ENCODE results near the gene S100A2. TPM values are rescaled to one million over a fixed set of nuclear protein-coding genes. Genes with fewer than 3 reads are reported as not detected.
A peak's percentile ranks its signal among the peaks of the same experiment; 100 is the strongest.

Gene S100A2
- total and polyA plus RNA-seq, 2 of the 13 experiments (the other 11 are each of a cell fraction or from before 2014, with no cell fraction given): 1.2 TPM

DNA sequence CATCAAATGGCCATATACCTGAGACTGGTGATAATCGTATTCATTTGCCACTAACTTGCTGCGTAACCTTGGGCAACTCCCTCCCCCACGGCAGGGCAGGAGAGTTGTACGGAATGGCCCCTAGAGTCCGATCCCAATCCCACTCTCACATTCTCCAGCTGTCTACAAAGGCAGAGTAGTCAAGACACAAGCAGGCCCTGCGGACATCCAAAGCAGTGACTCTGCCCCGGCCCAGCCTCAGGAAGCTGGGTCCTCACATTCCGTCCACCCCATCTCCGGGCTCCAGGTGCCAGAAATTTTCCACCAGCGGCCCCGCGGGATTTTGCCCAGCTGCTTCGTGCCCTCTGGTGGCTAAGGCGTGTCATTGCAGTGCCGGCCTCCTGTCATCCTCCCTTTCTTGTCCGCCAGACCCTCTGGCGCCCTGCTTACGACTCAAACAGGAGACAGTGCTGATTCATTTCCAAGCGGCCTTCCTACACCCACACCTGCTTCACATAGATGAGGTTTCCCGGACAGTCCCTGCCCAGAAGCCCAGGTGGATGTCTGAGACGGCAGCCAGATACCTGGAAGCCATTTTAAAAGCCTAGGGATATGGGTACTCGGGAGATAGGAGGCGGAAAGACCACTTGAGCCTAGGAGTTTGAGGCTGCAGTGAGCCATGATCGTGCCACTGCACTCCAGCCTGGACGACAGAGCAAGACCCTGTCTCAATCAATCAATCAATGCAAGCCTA is 2.9 kb upstream of the S100A2 start (continued):
- TF ChIP-seq, protein P1, sequence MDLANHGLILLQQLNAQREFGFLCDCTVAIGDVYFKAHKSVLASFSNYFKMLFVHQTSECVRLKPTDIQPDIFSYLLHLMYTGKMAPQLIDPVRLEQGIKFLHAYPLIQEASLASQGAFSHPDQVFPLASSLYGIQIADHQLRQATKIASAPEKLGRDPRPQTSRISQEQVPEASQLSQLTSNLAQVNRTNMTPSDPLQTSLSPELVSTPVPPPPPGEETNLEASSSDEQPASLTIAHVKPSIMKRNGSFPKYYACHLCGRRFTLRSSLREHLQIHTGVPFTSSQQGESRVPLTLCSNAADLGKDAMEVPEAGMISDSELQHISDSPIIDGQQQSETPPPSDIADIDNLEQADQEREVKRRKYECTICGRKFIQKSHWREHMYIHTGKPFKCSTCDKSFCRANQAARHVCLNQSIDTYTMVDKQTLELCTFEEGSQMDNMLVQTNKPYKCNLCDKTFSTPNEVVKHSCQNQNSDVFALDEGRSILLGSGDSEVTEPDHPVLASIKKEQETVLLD (CRISPR knock-in tag; IDR thresholded peaks at IDR 0.05; ENCODE audit: low read depth): no peak
- TF ChIP-seq ZFP62 (CRISPR knock-in tag; IDR thresholded peaks at IDR 0.05) (no peak), ZNF432 (CRISPR knock-in tag; IDR thresholded peaks at IDR 0.05; ENCODE audit: borderline replicate concordance) (no peak), ATF7-NPFF (CRISPR knock-in tag; IDR thresholded peaks at IDR 0.05; ENCODE audit: low read depth) (no peak), CREM (IDR thresholded peaks at IDR 0.05) (no peak), CREM (CRISPR knock-in tag; IDR thresholded peaks at IDR 0.05) (no peak), ATF7 (IDR thresholded peaks at IDR 0.05) (no peak), ATF7 (CRISPR knock-in tag; IDR thresholded peaks at IDR 0.05) (no peak), CEBPG (CRISPR knock-in tag; IDR thresholded peaks at IDR 0.05) (no peak), TGIF2 (CRISPR knock-in tag; IDR thresholded peaks at IDR 0.05) (no peak), KLF11 (CRISPR knock-in tag; IDR thresholded peaks at IDR 0.05) (0 out of 2 replicates have a peak, but pooled peaks have one; percentile 29), KDM6A (CRISPR knock-in tag; IDR thresholded peaks at IDR 0.05; ENCODE audit: low read depth) (no peak), ERF (CRISPR knock-in tag; IDR thresholded peaks at IDR 0.05) (peak; percentile 29; the same call in 1 of the 2 replicates), CBX5 (CRISPR knock-in tag; IDR thresholded peaks at IDR 0.05; ENCODE audit: borderline replicate concordance) (no peak), ZNF766 (CRISPR knock-in tag; IDR thresholded peaks at IDR 0.05; ENCODE audit: borderline replicate concordance) (no peak), SIX1 (CRISPR knock-in tag; IDR thresholded peaks at IDR 0.05; ENCODE audit: borderline replicate concordance) (no peak), MIXL1 (CRISPR knock-in tag; IDR thresholded peaks at IDR 0.05) (0 out of 2 replicates have a peak, but pooled peaks have one; percentile 33), ZNF530 (CRISPR knock-in tag; IDR thresholded peaks at IDR 0.05; ENCODE audit: low read depth) (no peak), ZNF326 (CRISPR knock-in tag; IDR thresholded peaks at IDR 0.05; ENCODE audit: borderline replicate concordance) (no peak), GLI4 (CRISPR knock-in tag; IDR thresholded peaks at IDR 0.05; ENCODE audit: borderline replicate concordance) (no peak), KMT2B (CRISPR knock-in tag; IDR thresholded peaks at IDR 0.05) (no peak), CBFB (CRISPR knock-in tag; IDR thresholded peaks at IDR 0.05) (no peak), SETDB1 (CRISPR knock-in tag; IDR thresholded peaks at IDR 0.05; ENCODE audit: borderline replicate concordance) (no peak)
- TF ChIP-seq, protein P2, sequence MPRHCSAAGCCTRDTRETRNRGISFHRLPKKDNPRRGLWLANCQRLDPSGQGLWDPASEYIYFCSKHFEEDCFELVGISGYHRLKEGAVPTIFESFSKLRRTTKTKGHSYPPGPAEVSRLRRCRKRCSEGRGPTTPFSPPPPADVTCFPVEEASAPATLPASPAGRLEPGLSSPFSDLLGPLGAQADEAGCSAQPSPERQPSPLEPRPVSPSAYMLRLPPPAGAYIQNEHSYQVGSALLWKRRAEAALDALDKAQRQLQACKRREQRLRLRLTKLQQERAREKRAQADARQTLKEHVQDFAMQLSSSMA (CRISPR knock-in tag; IDR thresholded peaks at IDR 0.05): no peak
- TF ChIP-seq, protein P3, sequence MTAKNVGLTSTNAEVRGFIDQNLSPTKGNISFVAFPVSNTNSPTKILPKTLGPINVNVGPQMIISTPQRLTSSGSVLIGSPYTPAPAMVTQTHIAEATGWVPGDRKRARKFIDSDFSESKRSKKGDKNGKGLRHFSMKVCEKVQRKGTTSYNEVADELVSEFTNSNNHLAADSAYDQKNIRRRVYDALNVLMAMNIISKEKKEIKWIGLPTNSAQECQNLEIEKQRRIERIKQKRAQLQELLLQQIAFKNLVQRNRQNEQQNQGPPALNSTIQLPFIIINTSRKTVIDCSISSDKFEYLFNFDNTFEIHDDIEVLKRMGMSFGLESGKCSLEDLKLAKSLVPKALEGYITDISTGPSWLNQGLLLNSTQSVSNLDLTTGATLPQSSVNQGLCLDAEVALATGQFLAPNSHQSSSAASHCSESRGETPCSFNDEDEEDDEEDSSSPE (CRISPR knock-in tag; IDR thresholded peaks at IDR 0.05): 0 out of 2 replicates have a peak, but pooled peaks have one; percentile 40
- TF ChIP-seq, protein P4, sequence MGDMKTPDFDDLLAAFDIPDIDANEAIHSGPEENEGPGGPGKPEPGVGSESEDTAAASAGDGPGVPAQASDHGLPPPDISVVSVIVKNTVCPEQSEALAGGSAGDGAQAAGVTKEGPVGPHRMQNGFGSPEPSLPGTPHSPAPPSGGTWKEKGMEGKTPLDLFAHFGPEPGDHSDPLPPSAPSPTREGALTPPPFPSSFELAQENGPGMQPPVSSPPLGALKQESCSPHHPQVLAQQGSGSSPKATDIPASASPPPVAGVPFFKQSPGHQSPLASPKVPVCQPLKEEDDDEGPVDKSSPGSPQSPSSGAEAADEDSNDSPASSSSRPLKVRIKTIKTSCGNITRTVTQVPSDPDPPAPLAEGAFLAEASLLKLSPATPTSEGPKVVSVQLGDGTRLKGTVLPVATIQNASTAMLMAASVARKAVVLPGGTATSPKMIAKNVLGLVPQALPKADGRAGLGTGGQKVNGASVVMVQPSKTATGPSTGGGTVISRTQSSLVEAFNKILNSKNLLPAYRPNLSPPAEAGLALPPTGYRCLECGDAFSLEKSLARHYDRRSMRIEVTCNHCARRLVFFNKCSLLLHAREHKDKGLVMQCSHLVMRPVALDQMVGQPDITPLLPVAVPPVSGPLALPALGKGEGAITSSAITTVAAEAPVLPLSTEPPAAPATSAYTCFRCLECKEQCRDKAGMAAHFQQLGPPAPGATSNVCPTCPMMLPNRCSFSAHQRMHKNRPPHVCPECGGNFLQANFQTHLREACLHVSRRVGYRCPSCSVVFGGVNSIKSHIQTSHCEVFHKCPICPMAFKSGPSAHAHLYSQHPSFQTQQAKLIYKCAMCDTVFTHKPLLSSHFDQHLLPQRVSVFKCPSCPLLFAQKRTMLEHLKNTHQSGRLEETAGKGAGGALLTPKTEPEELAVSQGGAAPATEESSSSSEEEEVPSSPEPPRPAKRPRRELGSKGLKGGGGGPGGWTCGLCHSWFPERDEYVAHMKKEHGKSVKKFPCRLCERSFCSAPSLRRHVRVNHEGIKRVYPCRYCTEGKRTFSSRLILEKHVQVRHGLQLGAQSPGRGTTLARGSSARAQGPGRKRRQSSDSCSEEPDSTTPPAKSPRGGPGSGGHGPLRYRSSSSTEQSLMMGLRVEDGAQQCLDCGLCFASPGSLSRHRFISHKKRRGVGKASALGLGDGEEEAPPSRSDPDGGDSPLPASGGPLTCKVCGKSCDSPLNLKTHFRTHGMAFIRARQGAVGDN (CRISPR knock-in tag; IDR thresholded peaks at IDR 0.05): peak; percentile 78

Data from HepG2 (cell line).